Retinal pigment epithelial cell (primary cell): ENCODE data around the gene ZNF598.

Experiments used
- DNase-seq: peaks from one replicate; pipeline ENCODE4 v3.0.0-alpha.2; 2010; ENCODE audit warnings: low read depth
- H3K4me3 ChIP-seq: 2 replicates; pipeline ENCODE4 v1.5.1; 2011; ENCODE audit warnings: mild to moderate bottlenecking, low read length, control low read depth, moderate library complexity
- CTCF ChIP-seq: conservative IDR thresholded peaks from 2 replicates; pipeline ENCODE4 v1.5.1; 2011; ENCODE audit warnings: low read depth, low read length, control low read depth, inconsistent platforms

The ZNF598 gene

GRCh38 chr16:1976951-1977874 is 32.4 kb downstream of the ZNF598 start:
- DNase-seq: no peak
- TF ChIP-seq CTCF: no peak
- no peak overlapping the region for H3K4me3 ChIP-seq

- H3K4me3 ChIP-seq: no peak overlapping the region
- no peak for TF ChIP-seq CTCF
- no peak for DNase-seq
Observed at GRCh38 chr16:1976216-1976520, 33.5 kb downstream of the ZNF598 start.

GRCh38 chr16:1975432-1976215 is 34.0 kb downstream of the ZNF598 start:
- H3K4me3 ChIP-seq: no peak overlapping the region
- no peak for DNase-seq
- TF ChIP-seq CTCF: no peak

- DNase-seq: no peak
- TF ChIP-seq CTCF: no peak
- H3K4me3 ChIP-seq: no peak overlapping the region
Observed at GRCh38 chr16:1974157-1975070, 35.2 kb downstream of the ZNF598 start.

GRCh38 chr16:1973461-1974156 is 36.0 kb downstream of the ZNF598 start:
- no peak for TF ChIP-seq CTCF
- H3K4me3 ChIP-seq: no peak overlapping the region
- no peak for DNase-seq

- DNase-seq: no peak
- no peak for TF ChIP-seq CTCF
Observed at GRCh38 chr16:1972490-1972877, 37.1 kb downstream of the ZNF598 start.

More at GRCh38 chr16:1972490-1972877, 37.1 kb downstream of the ZNF598 start:
- peak overlapping the region; percentile 79 for H3K4me3 ChIP-seq
